Stimulated activated naive CD4-positive, alpha-beta T cell (primary cell): Measurements from ENCODE around the gene TMEM170B.

Experiments used
- DNase-seq, 6 experiments: peaks; one replicate each; lab custom pipeline; 2025; lab: John Stamatoyannopoulos, UW

The TMEM170B gene

GRCh38 chr6:11616200-11616611 lies 78.7 kb downstream of the TMEM170B start:
- no peak for DNase-seq

GRCh38 chr6:11618533-11618932 lies 81.0 kb downstream of the TMEM170B start:
- DNase-seq = peak in 1 of 6 experiments; percentile 1

DNA sequence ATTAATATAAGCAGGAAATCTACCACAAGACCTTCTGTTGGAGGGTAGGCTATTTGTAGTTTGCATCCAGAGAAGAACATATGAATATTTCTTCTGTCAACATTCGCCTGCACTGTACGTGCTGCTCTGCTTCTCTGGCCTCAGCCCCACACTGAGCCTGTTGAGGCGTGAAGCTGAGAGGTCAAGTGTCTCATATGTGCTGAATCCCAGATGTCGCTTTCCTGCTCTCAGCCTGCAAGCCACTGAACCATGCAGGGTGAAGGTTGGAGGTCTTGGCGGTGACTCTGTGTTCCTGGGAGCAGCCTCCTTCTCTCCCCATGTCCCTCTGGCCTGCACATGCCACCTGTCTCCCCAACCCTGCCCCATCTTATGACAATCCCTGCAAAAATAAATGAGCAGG lies 83.6 kb downstream of the TMEM170B start:
- no peak for DNase-seq

- no peak for DNase-seq
Observed at GRCh38 chr6:11622156-11622555, 84.6 kb downstream of the TMEM170B start.

- DNase-seq = no peak
Observed at GRCh38 chr6:11623272-11623671, 85.7 kb downstream of the TMEM170B start.

GRCh38 chr6:11625302-11625701 lies 87.8 kb downstream of the TMEM170B start:
- no peak for DNase-seq

GRCh38 chr6:11626356-11626755 lies 88.8 kb downstream of the TMEM170B start:
- DNase-seq = no peak

- no peak for DNase-seq
Observed at GRCh38 chr6:11628562-11628961, 91.0 kb downstream of the TMEM170B start.

- no peak for DNase-seq
Observed at GRCh38 chr6:11631008-11631407, 93.5 kb downstream of the TMEM170B start.

DNA sequence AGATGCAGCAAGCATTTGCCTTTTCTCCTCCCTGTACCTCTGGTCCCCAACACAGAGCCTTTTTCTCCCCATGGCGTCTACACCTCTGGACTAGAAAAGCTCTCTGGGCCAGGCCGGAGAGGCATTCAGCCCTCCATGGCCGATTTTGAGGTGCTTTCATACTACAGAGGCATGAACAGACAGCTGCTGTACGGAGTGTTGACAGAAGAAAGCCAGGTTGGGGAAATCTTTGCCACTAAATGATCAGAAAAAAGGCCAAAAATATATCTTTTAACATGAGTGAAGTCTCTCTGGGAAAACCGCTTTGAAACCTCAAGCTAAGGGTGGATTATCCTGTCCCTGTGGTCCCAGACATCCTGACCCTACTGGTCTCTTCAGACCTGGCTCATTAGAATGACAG lies 94.0 kb downstream of the TMEM170B start:
- DNase-seq = no peak

DNA sequence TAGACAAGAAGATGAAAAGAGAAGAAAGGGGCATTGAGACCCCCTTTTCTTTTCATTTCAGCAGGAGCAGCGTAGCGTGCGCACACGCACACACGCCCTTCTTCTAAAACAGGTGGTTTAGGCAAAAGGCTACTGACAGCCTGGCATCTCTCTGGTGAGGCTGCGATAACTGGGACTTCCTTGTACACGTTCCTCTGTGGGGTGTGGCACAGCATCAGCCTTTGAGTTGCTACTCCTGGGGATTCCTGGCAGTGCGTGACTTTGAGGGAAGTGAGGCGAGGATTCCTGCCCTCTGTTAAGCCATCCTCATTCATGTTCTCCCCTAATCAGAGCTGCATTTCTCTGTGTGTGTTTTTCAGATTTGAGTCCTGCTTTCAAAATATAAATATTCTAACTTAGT lies 94.7 kb downstream of the TMEM170B start:
- no peak for DNase-seq

DNA sequence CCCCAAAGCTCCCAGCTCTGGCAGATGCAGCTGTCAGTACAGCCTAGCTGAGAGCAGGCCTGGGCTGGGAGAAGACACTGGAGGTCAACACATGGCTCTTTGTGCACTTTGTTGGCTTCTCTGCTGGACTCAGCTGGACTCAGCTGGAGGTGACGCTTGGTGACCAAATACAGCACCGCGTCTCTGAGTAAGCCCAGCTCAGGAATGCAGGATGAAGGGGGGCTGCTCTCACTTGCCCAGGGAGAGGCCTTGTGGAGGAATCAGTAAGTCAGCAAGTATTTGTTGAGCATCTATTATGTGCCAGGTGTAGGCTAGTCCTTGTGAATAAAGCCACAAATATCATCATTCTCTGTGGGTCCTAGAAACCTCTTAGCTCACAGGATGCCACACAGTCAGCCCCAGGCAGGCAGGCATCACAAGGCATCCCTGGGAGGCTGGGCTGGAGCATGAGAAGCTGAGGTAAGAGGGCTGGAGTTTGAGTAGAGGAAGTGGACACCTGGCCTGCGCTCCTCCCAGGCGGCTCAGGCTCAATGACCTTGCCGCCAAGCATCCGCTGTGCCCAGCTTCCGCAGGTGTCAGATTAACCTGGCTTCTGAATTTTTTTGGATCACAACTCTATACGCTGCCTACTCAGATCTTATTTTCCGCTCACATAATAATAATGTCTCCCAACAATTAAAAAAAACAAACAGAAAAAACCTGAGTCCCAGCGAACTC lies 95.4 kb downstream of the TMEM170B start:
- no peak for DNase-seq
